ENCODE results near the gene APBB1. TPM values are rescaled to one million over a fixed set of nuclear protein-coding genes. Genes with fewer than 3 reads are reported as not detected.

Gene APBB1
- total RNA-seq, 6 experiments from 2014 or later: 32.3 to 38.7 (median 35.4) TPM

DNA sequence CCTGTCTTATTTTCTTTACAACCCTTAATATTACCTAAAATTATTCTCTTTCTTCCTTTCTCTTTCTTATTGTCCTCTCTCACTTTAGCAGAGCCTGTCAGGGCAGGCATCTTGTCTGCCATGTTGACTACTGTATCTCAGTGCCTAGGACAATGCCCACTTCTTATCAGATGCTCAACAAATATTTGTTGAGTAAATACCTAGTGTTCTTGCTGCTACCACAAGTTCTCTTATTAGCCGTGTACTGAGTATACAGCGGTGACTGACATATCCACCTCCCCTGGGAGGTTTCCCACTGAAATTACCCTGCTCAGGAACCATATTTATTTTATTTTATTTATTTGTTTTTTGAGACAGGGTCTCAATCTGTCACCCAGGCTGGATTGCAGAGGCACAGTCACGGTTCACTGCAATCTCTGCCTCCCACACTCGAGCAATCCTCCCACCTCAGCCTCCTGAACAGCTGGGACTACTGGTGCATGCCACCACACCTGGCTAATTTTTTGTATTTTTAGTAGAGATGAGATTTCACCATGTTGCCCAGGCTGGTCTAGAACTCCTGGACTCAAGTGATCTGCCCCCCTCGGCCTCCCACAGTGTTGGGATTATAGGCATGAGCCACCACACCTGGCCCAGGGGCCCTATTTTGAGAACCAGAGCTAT lies 15.2 kb upstream of the APBB1 start:
- Mint-ChIP-seq H3K36me3 (ENCODE audit: low read depth) (no peaks in the 10 kb centered on the region), H3K9me3 (no peaks in the 10 kb centered on the region), H3K4me3 (no peak overlapping the region), H3K27me3 (ENCODE audit: insufficient read depth) (peaks cover 5% of the 10 kb centered on the region), H3K27ac (no peak overlapping the region), H3K4me1 (ENCODE audit: low read depth) (peaks cover 25% of the 10 kb centered on the region)
- DNase-seq: no peak
- TF ChIP-seq, protein P1, sequence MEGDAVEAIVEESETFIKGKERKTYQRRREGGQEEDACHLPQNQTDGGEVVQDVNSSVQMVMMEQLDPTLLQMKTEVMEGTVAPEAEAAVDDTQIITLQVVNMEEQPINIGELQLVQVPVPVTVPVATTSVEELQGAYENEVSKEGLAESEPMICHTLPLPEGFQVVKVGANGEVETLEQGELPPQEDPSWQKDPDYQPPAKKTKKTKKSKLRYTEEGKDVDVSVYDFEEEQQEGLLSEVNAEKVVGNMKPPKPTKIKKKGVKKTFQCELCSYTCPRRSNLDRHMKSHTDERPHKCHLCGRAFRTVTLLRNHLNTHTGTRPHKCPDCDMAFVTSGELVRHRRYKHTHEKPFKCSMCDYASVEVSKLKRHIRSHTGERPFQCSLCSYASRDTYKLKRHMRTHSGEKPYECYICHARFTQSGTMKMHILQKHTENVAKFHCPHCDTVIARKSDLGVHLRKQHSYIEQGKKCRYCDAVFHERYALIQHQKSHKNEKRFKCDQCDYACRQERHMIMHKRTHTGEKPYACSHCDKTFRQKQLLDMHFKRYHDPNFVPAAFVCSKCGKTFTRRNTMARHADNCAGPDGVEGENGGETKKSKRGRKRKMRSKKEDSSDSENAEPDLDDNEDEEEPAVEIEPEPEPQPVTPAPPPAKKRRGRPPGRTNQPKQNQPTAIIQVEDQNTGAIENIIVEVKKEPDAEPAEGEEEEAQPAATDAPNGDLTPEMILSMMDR (IDR thresholded peaks at IDR 0.05): no peak

DNA sequence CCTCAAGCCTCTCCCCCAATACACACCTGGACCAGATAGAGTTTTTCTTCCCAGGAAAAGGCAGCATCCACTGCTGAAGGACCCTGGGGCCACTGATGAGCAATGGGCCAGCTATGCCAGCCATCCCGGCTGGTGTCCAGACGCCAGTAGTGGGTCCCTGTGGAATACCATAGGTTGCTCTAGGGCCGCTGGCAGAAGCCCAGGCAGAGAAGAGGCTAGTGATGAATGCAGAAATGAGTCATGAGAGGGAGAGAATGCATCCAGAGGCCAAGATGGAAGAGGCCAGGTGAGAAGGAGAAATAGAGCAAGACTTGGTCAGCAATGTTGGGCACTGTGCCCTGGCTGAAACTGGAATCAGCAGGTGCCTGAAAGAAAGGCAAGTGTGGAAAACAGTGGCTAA lies 13.0 kb upstream of the APBB1 start:
- peak; percentile 84 for DNase-seq
- peaks cover 25% of the 10 kb centered on the region for H3K4me1 Mint-ChIP-seq (ENCODE audit: low read depth)

DNA sequence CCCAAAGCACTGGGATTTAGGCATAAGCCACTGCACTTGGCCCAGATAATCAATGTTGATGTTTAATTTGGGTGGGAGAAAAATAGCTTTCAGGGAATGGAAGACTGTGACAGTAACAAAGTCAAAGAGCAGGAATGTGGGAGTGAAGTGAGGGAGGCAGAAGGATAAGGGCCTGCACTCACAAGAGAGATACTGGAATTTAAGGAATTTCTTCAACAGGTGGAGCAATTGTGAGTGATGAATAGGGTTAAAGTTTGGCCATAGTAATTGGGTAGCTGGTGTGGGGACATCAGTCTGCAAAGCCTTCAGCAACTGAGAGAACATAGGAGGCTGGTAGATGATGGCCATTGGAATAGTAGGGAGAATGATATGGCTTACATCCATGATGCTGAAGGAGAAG lies 8.6 kb upstream of the APBB1 start:
- TF ChIP-seq, protein P1 (IDR thresholded peaks at IDR 0.05): no peak
- Mint-ChIP-seq H3K27me3 (ENCODE audit: insufficient read depth) (peaks cover 14% of the 10 kb centered on the region), H3K4me1 (ENCODE audit: low read depth) (peaks cover 18% of the 10 kb centered on the region), H3K36me3 (ENCODE audit: low read depth) (no peaks in the 10 kb centered on the region), H3K4me3 (no peak overlapping the region), H3K27ac (no peak overlapping the region), H3K9me3 (no peaks in the 10 kb centered on the region)
- DNase-seq: no peak

More for the DNA sequence above, 13.0 kb upstream of the APBB1 start:
- no peak overlapping the region for H3K4me3 Mint-ChIP-seq
- no peaks in the 10 kb centered on the region for H3K9me3 Mint-ChIP-seq
- TF ChIP-seq, protein P1 (IDR thresholded peaks at IDR 0.05): no peak
- no peak overlapping the region for H3K27ac Mint-ChIP-seq
- no peaks in the 10 kb centered on the region for H3K36me3 Mint-ChIP-seq (ENCODE audit: low read depth)
- peaks cover 7% of the 10 kb centered on the region for H3K27me3 Mint-ChIP-seq (ENCODE audit: insufficient read depth)

DNA sequence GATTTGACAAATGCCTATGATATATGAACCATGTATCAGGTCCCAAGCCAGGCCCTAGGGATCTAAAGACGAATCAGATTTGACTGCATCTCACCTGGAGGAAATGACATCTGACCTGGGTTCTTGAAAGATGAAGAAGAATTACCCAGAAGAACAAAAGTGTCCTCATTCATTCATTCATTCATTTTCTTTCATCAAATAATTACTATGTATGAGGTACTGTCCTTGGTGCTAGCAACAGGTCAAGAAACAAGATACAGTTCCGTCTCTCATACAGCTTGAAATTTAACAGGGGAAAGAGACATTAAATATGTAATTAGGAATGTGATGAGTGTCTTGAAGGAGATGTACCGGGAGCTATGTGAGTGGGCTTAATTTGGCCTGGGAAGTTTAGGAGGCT lies 1.8 kb upstream of the APBB1 start:
- TF ChIP-seq, protein P1 (IDR thresholded peaks at IDR 0.05): no peak
- Mint-ChIP-seq H3K36me3 (ENCODE audit: low read depth) (no peaks in the 10 kb centered on the region), H3K4me1 (ENCODE audit: low read depth) (peaks cover 7% of the 10 kb centered on the region), H3K4me3 (no peak overlapping the region), H3K27ac (no peak overlapping the region), H3K27me3 (ENCODE audit: insufficient read depth) (peaks cover 12% of the 10 kb centered on the region), H3K9me3 (no peaks in the 10 kb centered on the region)
- DNase-seq: no peak

DNA sequence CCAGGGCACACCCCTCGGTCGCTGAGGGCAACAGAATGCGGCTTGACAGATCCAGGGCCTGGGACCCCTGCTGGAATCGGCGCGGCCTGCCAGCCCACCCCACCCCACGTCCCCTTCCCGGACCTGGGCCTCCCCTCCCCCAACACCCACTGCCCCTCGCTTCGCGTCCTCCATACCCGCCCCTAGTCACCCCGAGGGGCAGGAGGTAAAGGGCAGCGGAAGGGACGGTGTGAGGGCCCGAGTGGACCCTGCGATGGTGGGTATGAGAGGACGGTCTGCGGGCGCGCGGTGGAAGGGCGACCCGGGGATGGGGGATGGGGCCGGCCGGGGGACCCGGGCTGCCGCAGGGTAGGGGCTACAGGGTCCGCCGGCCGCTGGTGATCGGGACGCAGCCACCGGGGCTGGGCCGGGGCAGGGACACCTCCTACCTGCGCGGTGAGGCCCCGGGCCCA lies 311 bp downstream of the APBB1 start:
- Mint-ChIP-seq H3K27me3 (ENCODE audit: insufficient read depth) (peaks cover 7% of the 10 kb centered on the region; the same call in 1 of the 2 replicates), H3K4me1 (ENCODE audit: low read depth) (peaks cover 7% of the 10 kb centered on the region), H3K4me3 (no peak overlapping the region), H3K36me3 (ENCODE audit: low read depth) (no peaks in the 10 kb centered on the region), H3K9me3 (no peaks in the 10 kb centered on the region), H3K27ac (no peak overlapping the region)
- DNase-seq: no peak
- TF ChIP-seq, protein P1 (IDR thresholded peaks at IDR 0.05): no peak

Data from HFFc6 (cell line).